NCI-H1417 treated with DMSO at 0.1 percent for 48 hours (cell line): Measurements from ENCODE around the gene CXCL9.
"Not testable (repeated sequence)": the region's sequence is repeated elsewhere in the genome, so short reads cannot be mapped to it uniquely, and the experiment has no call there.

ENCODE experiments used
- DNase-seq: peaks from one replicate; lab custom pipeline; 2025; lab: John Stamatoyannopoulos, UW

The CXCL9 gene

GRCh38 chr4:76007089-76007862, at the start of gene CXCL9:
Gene CXCL9 (minus strand): TSS chr4:76007509. CDS start chr4:76007449, 60 bp downstream.
- no peak for DNase-seq

DNA sequence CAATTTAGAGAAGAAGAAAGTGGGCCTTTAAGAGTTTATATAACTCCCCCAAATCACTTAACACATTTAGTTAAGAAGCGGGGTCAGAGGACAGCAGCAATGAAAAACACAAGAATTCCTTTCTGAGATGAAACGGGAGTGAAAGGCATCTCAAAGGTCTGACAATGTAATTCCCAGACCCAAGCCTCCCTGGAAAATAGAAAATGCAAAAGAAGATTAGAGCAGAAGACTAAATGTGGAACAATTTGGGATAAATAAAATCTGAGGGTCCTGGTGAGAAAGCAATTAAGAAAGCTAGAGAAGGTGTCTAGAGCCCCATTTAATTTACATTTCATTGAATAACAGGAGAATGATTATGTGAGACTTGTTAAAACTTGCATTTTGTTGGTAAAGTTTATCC, 48.1 kb upstream of the CXCL9 start:
- no peak for DNase-seq

- DNase-seq, result no peak
Measured at GRCh38 chr4:76055016-76055415, 47.7 kb upstream of the CXCL9 start.

DNA sequence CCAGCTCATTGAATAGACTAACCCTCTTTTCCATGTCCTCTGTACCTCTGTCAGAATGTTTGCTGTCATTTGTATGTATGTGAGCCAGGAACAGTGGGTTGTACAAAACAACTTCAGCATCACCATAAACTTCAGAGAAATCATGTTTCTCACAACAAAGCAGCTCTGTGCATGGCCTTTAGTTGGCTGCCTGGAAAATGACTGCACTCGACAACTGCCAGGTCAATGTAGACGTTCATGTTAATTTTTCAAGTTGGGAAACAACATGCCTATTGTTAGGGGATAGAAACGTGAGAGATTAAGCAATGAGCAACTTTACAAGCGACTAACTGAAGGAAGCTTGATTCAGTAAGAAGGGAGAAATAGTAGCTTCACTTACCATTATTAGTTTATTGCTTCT, 46.4 kb upstream of the CXCL9 start:
- DNase-seq, result no peak

DNA sequence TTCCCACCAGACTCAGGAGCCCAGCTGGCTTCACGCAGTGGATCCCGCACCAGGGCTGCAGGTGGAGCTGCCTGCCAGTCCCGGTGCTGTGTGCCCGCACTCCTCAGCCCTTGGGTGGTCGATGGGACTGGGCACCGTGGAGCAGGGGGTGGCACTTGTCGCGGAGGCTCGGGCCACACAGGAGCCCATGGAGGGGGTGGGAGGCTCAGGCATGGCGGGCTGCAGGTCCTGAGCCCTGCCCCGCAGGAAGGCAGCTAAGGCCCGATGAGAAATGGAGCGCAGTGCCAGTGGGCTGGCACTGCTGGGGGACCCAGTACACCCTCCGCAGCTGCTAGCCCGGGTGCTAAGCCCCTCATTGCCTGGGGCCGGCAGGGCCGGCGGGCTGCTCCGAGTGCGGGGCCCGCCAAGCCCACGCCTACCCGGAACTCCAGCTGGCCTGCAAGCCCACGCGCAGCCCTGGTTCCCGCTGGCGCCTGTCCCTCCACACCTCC, 43.3 kb upstream of the CXCL9 start:
- DNase-seq, result not testable (repeated sequence)

DNA sequence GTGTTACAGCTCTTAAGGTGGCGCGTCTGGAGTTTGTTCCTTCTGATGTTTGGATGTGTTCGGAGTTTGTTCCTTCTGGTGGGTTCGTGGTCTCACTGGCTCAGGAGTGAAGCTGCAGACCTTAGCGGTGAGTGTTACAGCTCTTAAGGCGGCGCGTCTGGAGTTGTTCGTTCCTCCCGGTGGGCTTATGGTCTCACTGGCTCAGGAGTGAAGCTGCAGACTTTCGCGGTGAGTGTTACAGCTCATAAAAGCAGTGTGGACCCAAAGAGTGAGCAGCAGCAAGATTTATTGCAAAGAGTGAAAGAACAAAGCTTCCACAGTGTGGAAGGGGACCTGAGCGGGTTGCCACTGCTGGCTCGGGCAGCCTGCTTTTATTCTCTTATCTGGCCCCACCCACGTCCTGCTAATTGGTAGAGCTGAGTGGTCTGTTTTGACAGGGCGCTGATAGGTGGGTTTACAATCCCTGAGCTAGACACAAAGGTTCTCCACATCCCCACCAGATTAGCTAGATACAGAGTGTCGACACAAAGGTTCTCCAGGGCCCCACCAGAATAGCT, 42.6 kb upstream of the CXCL9 start:
- not testable (repeated sequence) for DNase-seq

DNA sequence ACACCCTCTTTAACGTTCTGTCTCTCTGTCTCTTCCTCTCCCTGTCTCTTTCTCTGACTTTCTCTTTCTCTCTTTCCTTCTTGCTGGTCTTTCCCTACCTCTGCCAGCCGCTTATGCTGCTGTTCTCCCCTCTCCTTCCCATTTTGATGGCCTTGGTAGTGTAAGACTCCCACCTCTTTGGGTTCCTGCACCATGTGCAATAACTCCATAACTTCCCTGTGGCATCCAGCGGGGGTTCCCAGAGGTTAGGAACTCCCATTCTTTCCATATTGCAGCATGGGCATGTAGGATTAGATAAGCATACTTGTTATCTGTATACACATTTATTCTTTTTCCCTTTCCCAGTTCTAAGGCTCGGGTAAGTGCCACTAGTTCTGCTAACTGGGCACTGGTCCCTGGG, 37.4 kb upstream of the CXCL9 start:
- DNase-seq, result not testable (repeated sequence)

- DNase-seq, result not testable (repeated sequence)
Measured at GRCh38 chr4:76043306-76043705, 36.0 kb upstream of the CXCL9 start.

DNA sequence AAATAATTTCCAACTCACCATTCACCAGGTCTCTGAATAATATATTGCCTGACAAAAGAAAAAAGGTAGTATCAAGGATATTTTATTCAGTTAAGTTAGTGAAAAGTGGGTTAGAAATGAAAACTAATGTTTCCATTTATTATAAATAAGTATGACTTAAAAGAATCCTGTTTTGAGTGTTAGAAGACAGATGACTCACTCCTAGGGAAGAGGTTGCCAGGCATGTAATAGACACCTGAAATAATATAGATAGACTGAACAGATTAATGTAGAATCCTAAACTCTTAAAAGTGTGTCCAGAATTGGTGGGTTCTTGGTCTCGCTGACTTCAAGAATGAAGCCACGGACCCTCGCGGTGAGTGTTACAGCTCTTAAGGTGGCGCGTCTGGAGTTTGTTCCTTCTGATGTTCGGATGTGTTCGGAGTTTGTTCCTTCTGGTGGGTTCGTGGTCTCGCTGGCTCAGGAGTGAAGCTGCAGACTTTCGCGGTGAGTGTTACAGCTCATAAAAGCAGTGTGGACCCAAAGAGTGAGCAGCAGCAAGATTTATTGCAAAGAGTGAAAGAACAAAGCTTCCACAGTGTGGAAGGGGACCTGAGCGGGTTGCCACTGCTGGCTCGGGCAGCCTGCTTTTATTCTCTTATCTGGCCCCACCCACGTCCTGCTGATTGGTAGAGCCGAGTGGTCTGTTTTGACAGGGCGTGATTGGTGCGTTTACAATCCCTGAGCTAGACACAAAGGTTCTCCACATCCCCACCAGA, 35.1 kb upstream of the CXCL9 start:
- DNase-seq, result not testable (repeated sequence)

GRCh38 chr4:76036855-76037254, 29.5 kb upstream of the CXCL9 start:
- no peak for DNase-seq

- no peak for DNase-seq
Measured at GRCh38 chr4:76035799-76036380, 28.6 kb upstream of the CXCL9 start, which contains the start of gene CXCL11. Gene CXCL11 (minus strand): TSS chr4:76036070. CDS start chr4:76035987, 83 bp downstream.

DNA sequence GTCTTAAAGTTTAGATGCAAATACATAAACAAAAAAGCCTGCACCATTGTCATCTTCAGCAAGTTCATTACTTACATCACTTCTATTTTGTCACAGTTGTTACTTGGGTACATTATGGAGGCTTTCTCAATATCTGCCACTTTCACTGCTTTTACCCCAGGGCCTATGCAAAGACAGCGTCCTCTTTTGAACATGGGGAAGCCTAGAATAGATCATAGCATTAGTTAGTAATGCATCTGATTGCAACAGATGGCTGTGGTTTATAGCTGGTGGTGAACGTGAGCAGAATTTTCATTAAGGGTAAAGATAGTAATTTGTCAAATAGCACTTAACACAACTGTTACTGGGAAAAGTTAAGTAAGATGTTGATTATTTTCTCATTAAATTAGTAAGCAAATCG, 27.8 kb upstream of the CXCL9 start:
- DNase-seq, result no peak

GRCh38 chr4:76029300-76029699, 22.0 kb upstream of the CXCL9 start:
- no peak for DNase-seq

DNA sequence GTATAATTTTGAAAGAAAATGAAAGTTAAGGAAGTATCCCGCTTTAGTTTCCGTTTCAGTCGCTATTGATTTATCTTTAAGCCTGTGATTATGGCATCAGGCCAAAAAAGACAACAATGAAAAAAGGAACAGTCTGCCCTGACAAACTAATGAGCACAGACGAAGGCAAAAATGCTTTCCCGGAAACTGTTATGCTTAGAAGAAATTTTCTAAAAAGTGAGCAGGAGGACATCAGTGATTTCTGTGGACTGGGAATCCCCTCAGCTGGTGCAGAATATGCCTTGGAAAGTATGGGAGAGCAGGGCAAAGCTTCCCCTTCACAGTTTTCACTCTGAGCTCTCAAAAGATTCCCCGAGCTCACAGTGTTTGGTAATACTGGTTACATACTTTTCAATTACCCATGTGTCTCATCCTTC, 21.0 kb upstream of the CXCL9 start:
- DNase-seq, result no peak

DNA sequence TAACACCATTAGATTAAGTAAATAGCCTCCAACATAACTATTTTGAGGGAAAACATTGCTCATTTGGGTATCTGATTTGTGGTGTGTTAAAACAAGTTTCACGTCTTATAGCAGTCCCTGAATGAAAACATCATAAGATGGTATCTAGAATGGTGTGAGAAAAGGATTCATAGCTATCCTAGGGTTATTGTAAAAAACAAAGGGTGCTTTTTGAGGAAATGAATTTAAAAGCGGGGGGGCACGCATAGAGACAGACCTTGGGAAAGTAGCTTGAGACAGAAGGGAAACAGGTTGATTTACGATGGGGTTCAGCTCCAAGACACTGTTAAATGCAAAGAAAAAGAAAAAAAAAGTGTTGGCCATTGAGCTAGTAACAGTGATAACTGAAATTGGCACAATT, 16.8 kb upstream of the CXCL9 start:
- no peak for DNase-seq

- DNase-seq, result no peak
Measured at GRCh38 chr4:76023389-76023788, 16.1 kb upstream of the CXCL9 start, which contains the start of gene CXCL10. Gene CXCL10 (minus strand): TSS chr4:76023497. CDS start chr4:76023431, 66 bp downstream.

GRCh38 chr4:76022677-76023076, 15.4 kb upstream of the CXCL9 start:
- DNase-seq, result no peak

GRCh38 chr4:76022031-76022430, 14.7 kb upstream of the CXCL9 start:
- no peak for DNase-seq

GRCh38 chr4:76017056-76017686, 9.9 kb upstream of the CXCL9 start:
- no peak for DNase-seq

DNA sequence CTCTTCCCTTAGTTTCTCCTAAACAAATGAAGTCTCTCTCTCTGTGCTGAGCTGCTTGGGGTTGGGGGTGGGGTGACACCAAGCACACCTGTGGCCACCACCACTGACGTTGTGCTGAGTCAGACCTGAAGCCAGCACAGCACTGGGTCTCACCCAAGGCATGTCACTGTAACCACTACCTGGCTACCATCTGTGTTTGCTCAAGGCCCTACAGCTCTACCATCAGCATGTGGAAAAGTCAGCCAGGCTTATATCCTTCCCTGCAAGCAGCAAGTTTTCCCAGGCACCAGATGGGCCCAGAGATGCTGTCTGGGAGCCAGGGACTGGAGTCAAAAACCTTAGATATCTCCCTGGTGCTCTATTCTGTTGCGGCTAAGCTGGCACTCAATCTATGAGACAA, 9.1 kb upstream of the CXCL9 start:
- no peak for DNase-seq

- no peak for DNase-seq
Measured at GRCh38 chr4:76013540-76013939, 6.2 kb upstream of the CXCL9 start.

- DNase-seq, result no peak
Measured at GRCh38 chr4:76012388-76012801, 5.1 kb upstream of the CXCL9 start.
